ENCODE data around the gene ANTXR1.
"Not testable (repeated sequence)": the region's sequence is repeated elsewhere in the genome, so short reads cannot be mapped to it uniquely, and the experiment has no call there.

GRCh38 chr2:69235835-69236234, 222.9 kb downstream of the ANTXR1 start:
- TF ChIP-seq CTCF (IDR thresholded peaks at IDR 0.05; ENCODE audit: poor library complexity); EZH2 (IDR thresholded peaks at IDR 0.05; ENCODE audit: borderline replicate concordance); EZH2phosphoT487 (IDR thresholded peaks at IDR 0.05; ENCODE audit: low read depth, severe bottlenecking, unreplicated experiment): not testable (repeated sequence)

All from hepatocyte (in vitro differentiated cells).